Type B pancreatic cell (in vitro differentiated cells): ENCODE measurements around the gene SLC12A8. TPM values are rescaled to one million over a fixed set of nuclear protein-coding genes. Genes with fewer than 3 reads are reported as not detected.

Source experiments
- DNase-seq: peaks from one replicate; pipeline ENCODE4 v3.0.0; 2021; ENCODE audit warnings: mixed read lengths; ENCODE audit not compliant: unreplicated experiment; ENCODE audit errors: extremely low spot score
- H3K27ac Mint-ChIP-seq: 2 replicates; pipeline ENCODE4 v1.8.0; 2021; ENCODE audit warnings: mild to moderate bottlenecking, mixed read lengths
- H3K27me3 Mint-ChIP-seq: 2 replicates; pipeline ENCODE4 v1.8.0; 2021; ENCODE audit warnings: mixed read lengths
- H3K36me3 Mint-ChIP-seq: 2 replicates; pipeline ENCODE4 v1.8.0; 2021; ENCODE audit warnings: mixed read lengths
- H3K4me1 Mint-ChIP-seq: one replicate; pipeline ENCODE4 v1.8.0; 2021; ENCODE audit warnings: mixed read lengths; ENCODE audit not compliant: unreplicated experiment
- H3K4me3 Mint-ChIP-seq: 2 replicates; pipeline ENCODE4 v1.8.0; 2021; ENCODE audit warnings: mild to moderate bottlenecking, mixed read lengths
- H3K9me3 Mint-ChIP-seq: 2 replicates; pipeline ENCODE4 v1.8.0; 2021; ENCODE audit warnings: mixed read lengths
- CTCF ChIP-seq: fragments of 200-600 bp; sonication (generic); conservative IDR thresholded peaks from 2 replicates; pipeline ENCODE4 v1.5.0; 2021; ENCODE audit warnings: antibody characterized with exemption, mild to moderate bottlenecking
- total RNA-seq: library from RNA; stranded (reverse); gene quantifications from 2 replicates; pipeline ENCODE4 v1.2.1, GENCODE V29; 2021; ENCODE audit warnings: low replicate concordance

Gene SLC12A8
- total RNA-seq, 1 donor from 2014 or later = 6.8 TPM

GRCh38 chr3:125068265-125068664 is 144.3 kb downstream of the SLC12A8 start:
- Mint-ChIP-seq H3K27ac (no peak overlapping the region), H3K9me3 (no peaks in the 10 kb centered on the region), H3K4me3 (no peak overlapping the region), H3K36me3 (peaks cover 3% of the 10 kb centered on the region), H3K4me1 (peaks cover 20% of the 10 kb centered on the region), H3K27me3 (peaks cover 8% of the 10 kb centered on the region)
- TF ChIP-seq CTCF = no peak
- DNase-seq = no peak

GRCh38 chr3:125067225-125067624 is 145.3 kb downstream of the SLC12A8 start:
- no peak for DNase-seq
- peaks cover 3% of the 10 kb centered on the region for H3K36me3 Mint-ChIP-seq
- H3K27me3 Mint-ChIP-seq = peaks cover 8% of the 10 kb centered on the region
- no peak overlapping the region for H3K4me3 Mint-ChIP-seq
- no peaks in the 10 kb centered on the region for H3K9me3 Mint-ChIP-seq
- peaks cover 25% of the 10 kb centered on the region for H3K4me1 Mint-ChIP-seq
- H3K27ac Mint-ChIP-seq = peak overlapping the region; percentile 44
- TF ChIP-seq CTCF = no peak

- H3K36me3 Mint-ChIP-seq = peaks cover 3% of the 10 kb centered on the region
- peaks cover 38% of the 10 kb centered on the region for H3K4me1 Mint-ChIP-seq
- peaks cover 28% of the 10 kb centered on the region for H3K27me3 Mint-ChIP-seq
- no peak for DNase-seq
- peak overlapping the region; percentile 69 for H3K27ac Mint-ChIP-seq
- no peak overlapping the region for H3K4me3 Mint-ChIP-seq
- TF ChIP-seq CTCF = no peak
- H3K9me3 Mint-ChIP-seq = no peaks in the 10 kb centered on the region
These were observed 149.5 kb downstream of the SLC12A8 start for GRCh38 chr3:125062904-125063618.

- no peak overlapping the region for H3K27ac Mint-ChIP-seq
These were observed 150.9 kb downstream of the SLC12A8 start for GRCh38 chr3:125061646-125062045.

GRCh38 chr3:125061170-125061569 is 151.4 kb downstream of the SLC12A8 start:
- peaks cover 35% of the 10 kb centered on the region for H3K27me3 Mint-ChIP-seq
- no peak for DNase-seq
- peaks cover 35% of the 10 kb centered on the region for H3K4me1 Mint-ChIP-seq
- H3K36me3 Mint-ChIP-seq = peaks cover 3% of the 10 kb centered on the region
- H3K4me3 Mint-ChIP-seq = no peak overlapping the region
- no peak for TF ChIP-seq CTCF
- no peaks in the 10 kb centered on the region for H3K9me3 Mint-ChIP-seq
- H3K27ac Mint-ChIP-seq = peak overlapping the region; percentile 1

More at GRCh38 chr3:125061646-125062045, 150.9 kb downstream of the SLC12A8 start:
- H3K9me3 Mint-ChIP-seq = no peaks in the 10 kb centered on the region
- peaks cover 3% of the 10 kb centered on the region for H3K36me3 Mint-ChIP-seq
- H3K4me3 Mint-ChIP-seq = no peak overlapping the region
- peaks cover 32% of the 10 kb centered on the region for H3K27me3 Mint-ChIP-seq
- no peak for TF ChIP-seq CTCF
- peaks cover 32% of the 10 kb centered on the region for H3K4me1 Mint-ChIP-seq
- no peak for DNase-seq
